A673 (cell line): ENCODE measurements around the gene HELZ2. TPM values are rescaled to one million over a fixed set of nuclear protein-coding genes. Genes with fewer than 3 reads are reported as not detected.

Experiments
- BruUV-seq: library from RNA; stranded (reverse); fragments of 400-500 nt; replicated peaks from 2 replicates; lab custom pipeline; 2021; lab: Mats Ljungman, UMichigan
- CTCF ChIA-PET: fragments of 300-600 bp; sonication (Branson Sonifier 250); formaldehyde crosslinking; loops from one replicate; lab custom pipeline; 2022; ENCODE audit warnings: antibody characterized with exemption; lab: Charles Lee
- POLR2A ChIA-PET: fragments of 300-600 bp; sonication (Branson Sonifier 250); formaldehyde crosslinking; loops from one replicate; lab custom pipeline; 2022; ENCODE audit warnings: antibody characterized with exemption; ENCODE audit not compliant: low non-redundant PET; lab: Charles Lee
- DNase-seq: peaks from one replicate; pipeline ENCODE4 v3.0.0-alpha.2; 2015; ENCODE audit warnings: low spot score
- H3K27ac ChIP-seq: fragments of 200-600 bp; sonication (generic); 2 replicates; pipeline ENCODE4 v1.5.1; 2016; ENCODE audit warnings: mixed run types, low read depth, mild to moderate bottlenecking, mixed read lengths, antibody characterized with exemption, low read length; ENCODE audit not compliant: poor library complexity, severe bottlenecking
- H3K27me3 ChIP-seq: fragments of 200-600 bp; sonication (generic); replicated peaks from 2 replicates; pipeline ENCODE4 v1.6.1; 2017; ENCODE audit warnings: mixed run types, low read depth, mild to moderate bottlenecking, mixed read lengths, antibody characterized with exemption, low read length; ENCODE audit not compliant: insufficient read depth, poor library complexity
- H3K36me3 ChIP-seq: fragments of 200-600 bp; sonication (generic); 2 replicates; pipeline ENCODE4 v1.6.1; 2016; ENCODE audit warnings: mixed run types, mild to moderate bottlenecking, mixed read lengths, antibody characterized with exemption, low read length; ENCODE audit not compliant: insufficient read depth, poor library complexity, severe bottlenecking
- H3K4me1 ChIP-seq: fragments of 200-600 bp; sonication (generic); 2 replicates; pipeline ENCODE4 v1.6.1; 2017; ENCODE audit warnings: mixed run types, mild to moderate bottlenecking, mixed read lengths, antibody characterized with exemption, low read length; ENCODE audit not compliant: insufficient read depth, poor library complexity, severe bottlenecking
- H3K4me3 ChIP-seq: fragments of 200-600 bp; sonication (generic); 2 replicates; pipeline ENCODE4 v1.5.1; 2016; ENCODE audit warnings: low read depth, mixed run types, mild to moderate bottlenecking, mixed read lengths, low read length; ENCODE audit not compliant: poor library complexity, severe bottlenecking
- H3K9me3 ChIP-seq: fragments of 200-600 bp; sonication (generic); 2 replicates; pipeline ENCODE4 v1.6.1; 2016; ENCODE audit warnings: mixed run types, low read depth, mild to moderate bottlenecking, mixed read lengths, antibody characterized with exemption, low read length; ENCODE audit not compliant: poor library complexity, severe bottlenecking
- EZH2 ChIP-seq: fragments of 200-600 bp; sonication (generic); IDR thresholded peaks from 2 replicates; pipeline ENCODE4 v1.6.1; 2017; ENCODE audit warnings: borderline replicate concordance, low read depth, mild to moderate bottlenecking, mixed read lengths, antibody characterized with exemption, low read length; ENCODE audit not compliant: poor library complexity, severe bottlenecking
- intact Hi-C: fragments of 100-400 bp; cut with micrococcal nuclease; formaldehyde crosslinking; loops from one replicate; pipeline ENCODE4 v1.10.0; 2022; ENCODE audit not compliant: unreplicated experiment
- total RNA-seq: library from RNA; stranded (reverse); gene quantifications from 2 replicates; pipeline ENCODE4 v1.2.3, GENCODE V29; 2021
- TF ChIP-seq, protein P1 (sequence below): fragments of 300-800, 200-600 bp; sonication (generic); conservative IDR thresholded peaks from 2 replicates; pipeline ENCODE4 v1.5.1; 2017; ENCODE audit warnings: low read depth, mild to moderate bottlenecking, antibody characterized with exemption, low read length, moderate library complexity, mixed read lengths

The HELZ2 gene
- total RNA-seq, 1 experiment from 2014 or later, result 21.0 TPM

DNA sequence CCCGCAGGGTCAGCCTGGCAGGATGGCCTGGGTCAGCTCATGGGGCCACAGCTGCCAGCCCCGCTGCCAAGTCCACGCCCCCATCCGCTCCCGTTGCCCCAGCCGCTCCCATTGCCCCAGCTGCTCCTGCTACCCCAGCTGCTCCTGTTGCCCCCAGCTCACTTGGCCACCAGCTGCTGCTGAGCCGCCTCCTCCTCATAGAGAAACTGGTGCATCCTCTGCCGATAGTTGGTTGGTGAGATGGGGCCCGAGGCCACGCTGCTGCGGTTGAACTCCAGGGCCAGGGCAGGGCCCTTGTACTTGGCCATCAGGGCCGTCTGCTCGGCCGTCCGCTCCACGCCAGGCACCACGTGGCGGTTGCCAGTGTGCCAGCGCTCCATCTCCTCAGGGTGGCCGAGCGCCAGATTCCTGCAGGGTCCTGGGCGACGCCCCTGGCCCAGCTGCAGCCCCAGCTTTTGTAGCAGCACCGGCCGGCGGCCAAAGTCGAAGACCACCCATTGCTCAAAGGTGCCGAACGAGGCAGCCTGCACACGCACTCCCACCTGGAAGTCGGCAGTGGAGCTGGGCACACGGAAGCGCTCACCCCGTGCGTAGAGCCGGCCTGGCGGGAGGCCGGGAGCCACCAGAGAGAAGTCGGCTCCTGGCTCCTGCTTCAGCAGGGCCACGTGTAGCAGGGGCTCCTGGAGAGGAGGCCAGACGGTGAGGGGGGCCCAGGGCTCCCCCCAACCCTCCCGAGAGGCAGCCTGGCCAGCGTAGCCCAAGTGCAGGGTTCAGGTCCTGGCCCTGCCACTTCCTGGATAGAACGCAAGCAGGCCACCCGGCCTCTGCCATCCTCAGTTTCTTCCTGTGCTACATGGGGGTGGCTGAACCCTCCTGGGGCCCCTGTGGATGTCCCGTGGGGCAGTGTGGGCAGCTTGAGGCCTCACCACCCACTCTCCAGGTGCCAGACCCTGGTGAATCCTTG, 4.8 kb downstream of the HELZ2 start:
- TF ChIP-seq, protein P1, sequence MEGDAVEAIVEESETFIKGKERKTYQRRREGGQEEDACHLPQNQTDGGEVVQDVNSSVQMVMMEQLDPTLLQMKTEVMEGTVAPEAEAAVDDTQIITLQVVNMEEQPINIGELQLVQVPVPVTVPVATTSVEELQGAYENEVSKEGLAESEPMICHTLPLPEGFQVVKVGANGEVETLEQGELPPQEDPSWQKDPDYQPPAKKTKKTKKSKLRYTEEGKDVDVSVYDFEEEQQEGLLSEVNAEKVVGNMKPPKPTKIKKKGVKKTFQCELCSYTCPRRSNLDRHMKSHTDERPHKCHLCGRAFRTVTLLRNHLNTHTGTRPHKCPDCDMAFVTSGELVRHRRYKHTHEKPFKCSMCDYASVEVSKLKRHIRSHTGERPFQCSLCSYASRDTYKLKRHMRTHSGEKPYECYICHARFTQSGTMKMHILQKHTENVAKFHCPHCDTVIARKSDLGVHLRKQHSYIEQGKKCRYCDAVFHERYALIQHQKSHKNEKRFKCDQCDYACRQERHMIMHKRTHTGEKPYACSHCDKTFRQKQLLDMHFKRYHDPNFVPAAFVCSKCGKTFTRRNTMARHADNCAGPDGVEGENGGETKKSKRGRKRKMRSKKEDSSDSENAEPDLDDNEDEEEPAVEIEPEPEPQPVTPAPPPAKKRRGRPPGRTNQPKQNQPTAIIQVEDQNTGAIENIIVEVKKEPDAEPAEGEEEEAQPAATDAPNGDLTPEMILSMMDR, result no peak
- no peak for TF ChIP-seq EZH2
- POLR2A ChIA-PET, result no interaction called here
- intact Hi-C loops, result no loop called here

DNA sequence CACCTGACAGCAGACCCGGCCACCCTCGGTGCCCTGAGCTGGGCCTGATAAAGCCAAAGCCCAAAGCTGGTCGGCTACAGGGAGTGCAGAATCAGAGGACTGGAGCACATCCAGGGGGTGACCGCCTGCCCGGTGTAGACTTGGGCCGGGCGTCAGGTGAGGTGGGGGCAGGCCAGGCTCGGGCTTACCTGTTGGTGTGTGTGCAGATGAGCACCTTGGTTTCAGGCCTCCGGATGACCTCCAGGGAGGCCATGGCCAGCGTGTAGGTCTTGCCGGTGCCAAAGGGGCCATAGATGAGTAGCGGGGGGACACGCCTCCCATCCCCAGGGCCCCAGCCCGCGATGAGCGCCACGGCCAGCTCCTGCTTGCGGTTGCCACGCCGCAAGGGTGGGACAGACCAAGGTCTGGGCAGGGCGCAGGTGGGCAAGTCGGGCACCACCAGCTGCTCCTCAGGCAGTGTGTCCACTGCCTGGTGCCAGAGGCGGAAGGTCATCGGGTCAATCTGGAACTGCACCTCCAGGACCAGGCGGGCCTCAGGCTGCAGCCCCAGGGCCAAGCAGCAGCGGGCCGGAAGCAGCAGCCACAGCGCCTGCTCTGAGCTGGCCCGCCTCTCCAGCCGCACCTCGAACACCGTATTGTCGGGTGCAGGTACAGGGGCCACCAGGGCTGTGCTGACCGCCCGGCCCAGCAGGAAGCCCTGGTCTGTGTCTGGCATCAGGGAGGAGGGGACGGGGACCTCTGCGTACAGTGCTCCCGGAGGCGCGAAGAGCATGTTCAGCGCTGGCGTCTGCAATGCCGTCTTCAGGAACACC, 5.7 kb downstream of the HELZ2 start:
- no TSS peak for BruUV-seq
- ChIA-PET POLR2A (no interaction called here), CTCF (no interaction called here)
- no peaks in the 10 kb centered on the region for H3K27me3 ChIP-seq
- TF ChIP-seq, protein P1, result no peak
- TF ChIP-seq EZH2, result no peak
- H3K36me3 ChIP-seq, result no peaks in the 10 kb centered on the region
- no peak for DNase-seq
- H3K27ac ChIP-seq, result no peak overlapping the region
- H3K9me3 ChIP-seq, result no peaks in the 10 kb centered on the region
- intact Hi-C loops, result no loop called here
- H3K4me3 ChIP-seq, result no peak overlapping the region
- H3K4me1 ChIP-seq, result no peaks in the 10 kb centered on the region

More for the DNA sequence above, 4.8 kb downstream of the HELZ2 start:
- CTCF ChIA-PET, result no interaction called here
- H3K4me3 ChIP-seq, result no peak overlapping the region
- H3K27ac ChIP-seq, result no peak overlapping the region
- H3K27me3 ChIP-seq, result no peaks in the 10 kb centered on the region
- H3K4me1 ChIP-seq, result peaks cover 2% of the 10 kb centered on the region
- no peaks in the 10 kb centered on the region for H3K36me3 ChIP-seq
- H3K9me3 ChIP-seq, result no peaks in the 10 kb centered on the region
- BruUV-seq, result no TSS peak
- DNase-seq, result no peak

DNA sequence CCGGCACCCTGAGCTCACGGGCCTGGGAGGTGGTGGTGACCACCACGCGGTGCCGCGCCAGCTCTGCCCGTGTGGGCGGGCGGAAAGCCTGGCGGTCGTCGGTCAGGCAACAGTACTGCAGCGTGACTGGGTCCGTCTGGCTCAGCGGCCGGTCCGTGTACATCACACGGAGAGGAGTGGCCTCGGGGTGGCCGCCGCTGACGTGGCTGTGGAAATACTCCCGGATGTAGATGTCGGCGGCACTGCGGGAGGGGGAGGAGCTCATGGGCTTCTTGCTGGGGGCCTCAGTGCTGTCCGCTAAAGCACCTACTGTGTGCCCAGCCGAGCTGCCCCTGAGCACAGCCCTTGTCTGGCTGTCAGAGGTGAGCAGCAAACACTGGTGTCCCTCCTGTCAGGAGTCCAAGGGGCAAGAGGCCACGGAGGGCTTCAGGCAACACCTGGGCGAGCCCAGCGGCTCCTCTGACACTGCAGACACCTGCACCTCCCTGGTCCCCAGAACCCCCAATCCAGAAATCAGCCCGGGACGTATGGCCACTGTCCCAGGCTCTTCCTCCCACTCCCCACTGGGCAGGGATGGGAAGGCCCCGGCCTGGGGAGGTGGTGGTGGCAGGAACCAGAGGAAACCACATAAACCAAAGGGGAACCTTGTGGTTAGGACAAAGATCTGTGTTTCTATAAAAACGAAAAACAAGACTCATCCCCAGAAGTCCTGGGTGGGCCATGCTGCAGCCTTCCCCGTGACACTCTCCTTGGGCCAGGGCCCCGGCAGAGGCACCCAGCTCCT, 6.5 kb downstream of the HELZ2 start:
- Histone ChIP-seq H3K36me3 (no peaks in the 10 kb centered on the region), H3K9me3 (no peaks in the 10 kb centered on the region), H3K4me3 (no peak overlapping the region), H3K4me1 (no peaks in the 10 kb centered on the region), H3K27me3 (no peaks in the 10 kb centered on the region), H3K27ac (no peak overlapping the region)
- BruUV-seq, result no TSS peak
- POLR2A ChIA-PET, result no interaction called here
- TF ChIP-seq EZH2, result no peak
- TF ChIP-seq, protein P1, result no peak
- no peak for DNase-seq
- intact Hi-C loops, result no loop called here
- CTCF ChIA-PET, result no interaction called here
